Thyroid gland (tissue), 4 donors: ENCODE results near the gene CDYL2. TPM values are rescaled to one million over a fixed set of nuclear protein-coding genes. Genes with fewer than 3 reads are reported as not detected.

Experiments used
- DNase-seq, 2 donors: peaks; one replicate each; pipeline ENCODE4 v3.0.0-alpha.2; 2019
- H3K27ac ChIP-seq, 3 donors: fragments of 200-600 bp; sonication (generic); 1 replicate in 2 of 3; 2 replicates in 1 of 3; pipeline ENCODE4 v1.5.1; 2016 to 2019; ENCODE audit warnings: mild to moderate bottlenecking in 1 of 3, moderate library complexity in 1 of 3
- H3K27me3 ChIP-seq: fragments of 200-600 bp; sonication (generic); one replicate; pipeline ENCODE4 v1.5.1; 2019
- H3K36me3 ChIP-seq, 2 donors: fragments of 200-600 bp; sonication (generic); one replicate each; pipeline ENCODE4 v1.5.1; 2016 to 2019
- H3K4me1 ChIP-seq, 2 donors: fragments of 200-600 bp; sonication (generic); one replicate each; pipeline ENCODE4 v1.5.1; 2017 to 2019
- H3K4me3 ChIP-seq, 3 donors: fragments of 200-600 bp; sonication (generic); replicated peaks in 1 of 3; 1 replicate in 2 of 3; 2 replicates in 1 of 3; pipeline ENCODE4 v1.5.1; 2016; ENCODE audit warnings: mild to moderate bottlenecking in 1 of 3
- H3K9me3 ChIP-seq: fragments of 200-600 bp; sonication (generic); one replicate; pipeline ENCODE4 v1.5.1; 2017
- POLR2A ChIP-seq, 2 donors: fragments of 450-650 bp; IDR thresholded peaks; one replicate each; pipeline ENCODE4 v1.6.1; 2017; ENCODE audit warnings: antibody characterized with exemption in 2 of 2, mild to moderate bottlenecking in 2 of 2, moderate library complexity in 1 of 2
- WGBS, 2 donors: methylation state at CpG; one replicate each; pipeline ENCODE4 v1.1.5; 2017; 5-methylcytosine and 5-hydroxymethylcytosine counted together
- intact Hi-C: fragments of 100-400 bp; cut with DNase I; formaldehyde crosslinking; loops from one replicate; pipeline ENCODE4 v1.15.1; 2023
- total RNA-seq, 4 donors: library from RNA; depleted of rRNA; stranded (reverse); fragments of >200 nt; gene quantifications; one replicate each; pipeline ENCODE4 v1.2.3, GENCODE V29; 2016
- TF ChIP-seq, protein P1 (sequence below), 6 experiments: fragments of 200-600 bp in 3 of 6; fragments of 450-650 bp in 3 of 6; sonication (generic) in 3 of 6; IDR thresholded peaks; one replicate each; pipeline ENCODE4 v1.5.1; 2016 to 2019; ENCODE audit warnings: antibody characterized with exemption in 6 of 6, mild to moderate bottlenecking in 2 of 6, inconsistent platforms in 1 of 6, moderate library complexity in 1 of 6

The CDYL2 gene
- total RNA-seq, 4 donors from 2014 or later: 3.6 to 14.2 (median 5.3) TPM

DNA sequence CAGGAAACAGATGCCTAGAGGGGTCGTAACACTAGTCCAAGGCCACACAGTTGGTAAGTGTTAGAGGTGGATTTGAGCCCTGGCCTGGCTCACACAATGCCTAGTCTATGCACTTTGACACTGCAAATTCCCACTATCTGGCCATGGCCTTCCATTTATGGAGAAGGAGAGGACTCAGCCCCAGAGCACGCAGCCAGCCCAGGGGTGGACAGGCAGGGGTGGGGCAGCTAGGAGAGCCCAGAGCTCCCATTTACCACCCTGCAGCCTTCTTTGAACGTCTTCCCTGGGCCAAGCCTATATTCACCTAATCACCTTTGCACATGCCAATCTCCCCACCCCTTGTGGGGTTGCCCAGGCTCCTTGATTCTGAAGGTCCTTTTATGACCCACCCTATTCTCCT, 182.4 kb downstream of the CDYL2 start:
- H3K36me3 ChIP-seq: no peaks in the 10 kb centered on the region
- intact Hi-C loops: no loop called here
- H3K4me3 ChIP-seq: no peak overlapping the region
- no peak overlapping the region for H3K27ac ChIP-seq
- H3K4me1 ChIP-seq: no peaks in the 10 kb centered on the region
- TF ChIP-seq, protein P1, sequence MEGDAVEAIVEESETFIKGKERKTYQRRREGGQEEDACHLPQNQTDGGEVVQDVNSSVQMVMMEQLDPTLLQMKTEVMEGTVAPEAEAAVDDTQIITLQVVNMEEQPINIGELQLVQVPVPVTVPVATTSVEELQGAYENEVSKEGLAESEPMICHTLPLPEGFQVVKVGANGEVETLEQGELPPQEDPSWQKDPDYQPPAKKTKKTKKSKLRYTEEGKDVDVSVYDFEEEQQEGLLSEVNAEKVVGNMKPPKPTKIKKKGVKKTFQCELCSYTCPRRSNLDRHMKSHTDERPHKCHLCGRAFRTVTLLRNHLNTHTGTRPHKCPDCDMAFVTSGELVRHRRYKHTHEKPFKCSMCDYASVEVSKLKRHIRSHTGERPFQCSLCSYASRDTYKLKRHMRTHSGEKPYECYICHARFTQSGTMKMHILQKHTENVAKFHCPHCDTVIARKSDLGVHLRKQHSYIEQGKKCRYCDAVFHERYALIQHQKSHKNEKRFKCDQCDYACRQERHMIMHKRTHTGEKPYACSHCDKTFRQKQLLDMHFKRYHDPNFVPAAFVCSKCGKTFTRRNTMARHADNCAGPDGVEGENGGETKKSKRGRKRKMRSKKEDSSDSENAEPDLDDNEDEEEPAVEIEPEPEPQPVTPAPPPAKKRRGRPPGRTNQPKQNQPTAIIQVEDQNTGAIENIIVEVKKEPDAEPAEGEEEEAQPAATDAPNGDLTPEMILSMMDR (IDR thresholded peaks at IDR 0.05): no peak
- TF ChIP-seq POLR2A (IDR thresholded peaks at IDR 0.05): no peak
- no peak for DNase-seq
- no peaks in the 10 kb centered on the region for H3K27me3 ChIP-seq
- 89 to 97% methylated on average over 3 of the region's 3 CpGs for WGBS, 2 donors
- H3K9me3 ChIP-seq: no peaks in the 10 kb centered on the region

DNA sequence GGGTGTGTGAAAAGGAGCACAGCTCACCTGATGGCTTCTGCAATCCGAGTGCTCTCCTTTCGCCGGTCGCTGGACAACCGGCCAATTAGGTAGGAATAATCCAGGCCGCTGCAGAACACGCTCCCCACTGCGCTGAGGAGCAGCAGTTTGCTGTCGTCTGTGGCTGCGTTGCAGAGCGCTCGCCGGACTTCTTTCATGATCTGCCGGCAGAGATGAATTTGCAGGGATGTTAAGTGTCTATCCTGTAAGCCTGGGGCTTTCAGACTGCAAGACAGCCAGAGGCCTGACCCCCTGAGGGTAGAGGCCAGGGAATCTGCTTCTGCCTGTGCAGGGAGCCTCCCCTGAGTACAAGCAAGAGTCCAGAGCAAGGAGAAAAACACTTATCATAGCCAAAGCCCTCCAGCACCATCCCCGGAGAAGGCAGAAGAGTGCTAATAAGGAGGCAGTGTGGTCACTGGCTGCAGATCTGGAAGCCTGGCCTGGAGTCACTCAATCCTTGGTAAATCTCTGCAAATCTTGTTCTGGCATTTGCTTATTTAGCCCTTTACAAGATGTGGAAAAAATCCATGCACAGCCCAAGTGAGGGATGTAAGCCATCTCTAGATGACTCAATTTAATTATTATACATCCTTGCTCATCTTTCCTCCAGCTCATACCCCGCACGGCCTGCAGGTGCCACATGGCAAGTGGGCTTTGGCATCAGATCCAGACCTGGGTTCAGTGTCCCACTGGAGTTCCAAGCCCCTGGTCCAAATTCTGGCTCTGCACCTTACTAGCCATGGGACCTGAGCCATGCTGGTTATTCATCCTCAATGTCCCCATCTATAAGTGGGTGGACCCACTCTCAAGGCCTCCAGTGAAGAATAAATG, 183.4 kb downstream of the CDYL2 start:
- no peak for TF ChIP-seq POLR2A (IDR thresholded peaks at IDR 0.05)
- TF ChIP-seq, protein P1 (IDR thresholded peaks at IDR 0.05): no peak

DNA sequence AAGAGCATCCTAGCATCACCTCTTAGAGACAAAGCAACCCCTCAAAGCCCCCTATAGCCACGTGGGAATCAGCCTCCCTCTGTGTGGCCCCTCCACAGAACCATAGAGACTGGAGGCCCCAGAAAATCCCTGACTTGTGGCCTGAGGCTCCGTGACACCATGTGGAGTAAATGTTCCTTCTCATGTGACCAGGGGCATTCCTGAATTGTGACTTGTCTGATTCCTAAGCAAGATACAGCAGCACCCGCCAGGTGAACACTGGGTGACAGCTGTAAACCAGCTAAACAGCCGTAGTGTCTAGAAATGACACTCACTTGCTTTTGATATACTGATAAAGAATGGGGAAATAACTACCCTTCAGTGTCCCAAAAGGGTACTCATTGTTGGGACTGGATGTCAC, 184.6 kb downstream of the CDYL2 start:
- Histone ChIP-seq H3K9me3 (no peaks in the 10 kb centered on the region), H3K4me1 (no peaks in the 10 kb centered on the region), H3K36me3 (no peaks in the 10 kb centered on the region), H3K4me3 (no peak overlapping the region), H3K27ac (no peak overlapping the region), H3K27me3 (no peaks in the 10 kb centered on the region)
- intact Hi-C loops: no loop called here
- TF ChIP-seq POLR2A (IDR thresholded peaks at IDR 0.05): no peak
- TF ChIP-seq, protein P1 (IDR thresholded peaks at IDR 0.05): no peak
- 84 to 90% methylated on average over 3 to 4 of the region's 4 CpGs for WGBS, 2 donors
- DNase-seq: no peak

More for the DNA sequence above, 183.4 kb downstream of the CDYL2 start:
- no peak for DNase-seq
- Histone ChIP-seq H3K4me3 (no peak overlapping the region), H3K36me3 (no peaks in the 10 kb centered on the region), H3K9me3 (no peaks in the 10 kb centered on the region), H3K27me3 (no peaks in the 10 kb centered on the region), H3K27ac (no peak overlapping the region), H3K4me1 (no peaks in the 10 kb centered on the region)
- 80 to 84% methylated on average over 17 of the region's 17 CpGs for WGBS, 2 donors
- intact Hi-C loops: no loop called here

DNA sequence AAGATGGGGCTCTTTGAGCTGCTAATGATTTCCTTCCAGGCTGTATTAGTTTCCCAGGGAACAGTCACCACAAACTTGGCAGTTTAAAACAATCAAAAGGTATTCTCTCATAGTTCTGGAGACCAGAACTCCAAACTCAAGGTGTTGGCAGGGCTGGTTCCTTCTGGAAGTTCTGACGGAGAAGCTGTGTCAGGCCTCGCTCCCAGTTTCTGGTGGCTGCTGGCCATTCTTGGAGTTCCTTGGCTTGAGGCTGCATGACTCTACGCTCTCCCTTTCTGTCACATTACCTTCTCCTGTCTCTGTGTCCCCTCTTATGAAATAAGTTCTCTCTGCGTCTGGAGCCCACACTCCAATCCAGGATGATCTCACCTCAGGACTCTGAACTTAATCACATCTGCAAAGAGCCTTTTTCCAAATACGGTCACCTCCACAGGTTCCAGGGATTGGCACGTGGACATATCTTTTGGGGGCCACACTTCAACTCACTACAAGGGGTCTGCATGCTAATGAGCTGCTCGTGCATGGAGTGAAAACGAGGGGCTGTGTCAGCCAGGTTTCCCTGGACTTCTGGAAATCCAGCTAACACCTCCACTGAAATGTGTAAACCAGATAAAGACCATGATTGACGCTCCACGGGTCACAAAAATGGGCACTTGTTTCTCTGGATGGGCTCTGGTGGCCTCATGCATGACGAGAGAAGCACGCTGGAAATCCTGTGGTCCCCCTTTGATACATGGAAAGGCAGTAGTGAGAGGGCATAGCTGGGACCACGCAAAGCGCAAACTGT, 185.3 kb downstream of the CDYL2 start:
- no peaks in the 10 kb centered on the region for H3K9me3 ChIP-seq
- TF ChIP-seq POLR2A (IDR thresholded peaks at IDR 0.05): no peak
- TF ChIP-seq, protein P1 (IDR thresholded peaks at IDR 0.05): no peak
- intact Hi-C loops: no loop called here
- H3K4me3 ChIP-seq: no peak overlapping the region
- 88 to 89% methylated on average over 13 to 14 of the region's 14 CpGs for WGBS, 2 donors
- H3K27ac ChIP-seq: no peak overlapping the region
- no peak for DNase-seq
- no peaks in the 10 kb centered on the region for H3K4me1 ChIP-seq
- H3K36me3 ChIP-seq: no peaks in the 10 kb centered on the region
- no peaks in the 10 kb centered on the region for H3K27me3 ChIP-seq

DNA sequence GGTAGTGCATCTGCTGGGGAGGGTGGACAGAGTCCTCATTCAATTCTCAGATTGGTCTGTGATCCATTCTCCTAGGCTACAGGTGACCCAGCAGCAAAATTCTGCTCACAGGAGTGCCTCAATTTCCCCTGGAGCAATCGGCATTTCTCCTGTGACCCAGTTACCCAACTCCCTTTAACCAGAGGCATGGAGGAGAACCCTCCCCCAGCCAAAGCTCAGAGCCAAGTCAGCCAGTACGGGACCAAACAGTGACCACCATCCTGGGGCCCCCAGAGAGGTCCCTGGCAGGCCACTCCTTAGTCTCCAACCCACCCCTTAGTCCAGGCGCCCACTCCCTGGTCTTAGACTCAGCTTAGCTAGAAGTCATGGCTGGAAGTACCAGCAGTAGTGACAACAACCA, 188.0 kb downstream of the CDYL2 start:
- intact Hi-C loops: no loop called here
- Histone ChIP-seq H3K27ac (no peak overlapping the region), H3K4me1 (no peaks in the 10 kb centered on the region), H3K36me3 (no peaks in the 10 kb centered on the region), H3K4me3 (no peak overlapping the region), H3K9me3 (no peaks in the 10 kb centered on the region), H3K27me3 (no peaks in the 10 kb centered on the region)
- TF ChIP-seq, protein P1 (IDR thresholded peaks at IDR 0.05): no peak
- TF ChIP-seq POLR2A (IDR thresholded peaks at IDR 0.05): no peak
- no peak for DNase-seq
- WGBS, 2 donors: 97 to 100% methylated on average over 3 of the region's 3 CpGs
